ENCODE results near the gene TLR9.
A peak's percentile ranks its signal among the peaks of the same experiment; 100 is the strongest.
"Not testable (repeated sequence)": the region's sequence is repeated elsewhere in the genome, so short reads cannot be mapped to it uniquely, and the experiment has no call there.

The TLR9 gene

DNA sequence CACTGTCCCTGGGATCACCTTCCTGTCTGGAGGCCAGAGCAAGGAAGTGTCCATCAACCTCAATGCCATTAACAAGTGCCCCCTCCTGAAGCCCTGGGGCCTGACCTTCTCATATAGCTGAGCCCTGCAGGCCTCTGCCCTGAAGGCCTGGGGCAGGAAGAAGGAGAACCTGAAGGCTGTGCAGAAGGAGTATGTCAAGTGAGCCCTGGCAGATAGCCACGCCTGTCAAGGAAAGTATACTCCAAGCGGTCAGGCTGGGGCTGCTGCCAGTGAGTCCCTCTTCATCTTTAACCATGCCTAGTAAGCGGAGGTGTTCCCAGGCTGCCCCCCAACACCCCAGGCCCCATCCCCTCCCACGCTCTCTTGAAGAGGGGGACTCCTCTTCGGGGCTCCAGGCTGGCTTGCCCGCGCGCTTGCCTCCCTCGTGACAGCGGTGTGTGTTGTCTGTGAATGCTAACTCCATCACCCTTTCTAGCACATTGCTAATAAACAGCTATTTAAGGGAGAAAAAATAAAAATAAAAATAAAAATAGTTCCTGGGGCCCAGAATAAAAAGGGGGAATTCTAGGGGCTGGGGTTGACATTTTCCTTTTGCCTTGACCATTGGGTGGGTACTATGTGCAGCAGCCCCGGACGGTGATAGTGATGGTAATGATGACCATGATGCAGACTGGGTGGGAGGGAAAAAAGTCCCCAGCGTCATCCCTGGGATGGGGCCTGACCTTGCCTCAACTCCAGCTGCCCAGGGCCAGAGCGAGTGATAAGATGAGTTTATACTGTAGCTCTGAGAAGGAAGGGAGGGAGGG lies 30.8 kb downstream of the TLR9 start:
- peak; percentile 37 for DNase-seq

DNA sequence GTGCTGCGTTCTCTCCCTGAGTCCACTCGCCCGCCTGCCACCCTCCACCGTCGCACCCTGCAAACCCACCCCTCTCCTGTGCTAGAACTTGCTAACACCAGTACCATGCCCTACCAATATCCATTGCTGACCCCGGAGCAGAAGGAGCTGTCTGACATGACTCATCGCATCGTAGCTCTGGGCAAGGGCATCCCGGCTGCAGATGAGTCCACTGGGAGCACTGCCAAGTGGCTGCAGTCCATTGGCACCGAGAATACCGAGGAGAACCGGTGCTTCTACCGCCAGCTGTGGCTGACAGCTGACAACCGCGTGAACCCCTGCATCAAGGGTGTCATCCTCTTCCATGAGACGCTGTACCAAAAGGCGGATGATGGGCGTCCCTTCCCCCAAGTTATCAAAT lies 32.4 kb downstream of the TLR9 start:
- DNase-seq: no peak

DNA sequence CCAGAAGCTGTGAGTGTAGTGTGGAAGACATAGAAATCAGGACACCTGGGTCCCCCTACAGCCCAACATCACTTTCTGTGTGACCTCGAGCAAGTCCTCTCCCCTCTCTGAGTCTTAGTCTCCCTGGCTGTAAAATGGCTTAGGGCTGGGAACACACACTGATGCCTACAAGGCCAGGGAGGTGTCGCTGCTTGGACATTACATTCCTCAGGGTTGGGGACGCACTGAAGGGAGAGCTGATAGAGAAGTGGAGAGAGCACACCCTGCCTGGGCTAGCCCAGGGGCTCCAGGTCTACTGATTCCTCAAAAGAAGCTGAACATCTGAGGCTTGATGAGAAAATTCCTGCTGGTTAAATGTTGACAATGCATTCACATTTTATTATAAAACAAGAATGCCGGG lies 33.8 kb downstream of the TLR9 start:
- no peak for DNase-seq

DNA sequence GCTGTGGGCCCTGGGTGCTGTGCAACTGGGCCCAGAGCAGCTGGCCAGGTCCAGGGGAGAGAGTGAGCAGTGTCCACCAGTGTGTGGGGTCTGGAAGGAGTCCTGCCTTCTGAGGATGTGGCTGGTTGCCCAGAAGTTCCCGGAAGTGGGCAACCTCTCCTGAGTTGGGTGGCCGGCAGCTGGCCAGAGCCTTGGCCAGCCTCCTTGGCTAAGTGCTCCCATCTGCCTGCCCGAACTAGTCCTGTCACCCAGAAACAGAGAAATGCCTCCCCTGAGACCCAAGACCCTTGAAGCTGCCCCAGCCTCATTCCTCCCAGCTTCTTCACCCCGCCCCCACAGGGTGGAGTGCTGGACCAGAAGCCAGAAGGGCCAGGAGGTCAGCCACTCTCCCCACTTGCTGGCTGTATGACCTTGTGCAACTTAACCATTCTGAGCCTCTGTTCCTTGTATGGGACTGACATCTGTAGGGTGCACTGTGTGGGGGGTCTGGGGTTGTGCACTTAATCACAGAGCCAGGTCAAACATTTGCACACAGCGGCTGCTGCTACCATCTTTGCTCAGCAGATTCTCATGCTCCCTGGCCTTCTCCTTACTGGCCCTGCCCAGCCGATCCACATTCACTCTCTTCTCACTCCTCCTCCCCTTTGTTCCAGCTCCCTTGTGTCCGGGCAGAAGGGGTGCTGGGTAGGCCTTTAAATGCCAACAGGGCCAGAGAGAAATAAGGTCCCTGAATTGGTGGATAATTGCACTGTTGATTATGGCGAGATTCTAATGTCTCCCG lies 35.0 kb downstream of the TLR9 start:
- no peak for DNase-seq

DNA sequence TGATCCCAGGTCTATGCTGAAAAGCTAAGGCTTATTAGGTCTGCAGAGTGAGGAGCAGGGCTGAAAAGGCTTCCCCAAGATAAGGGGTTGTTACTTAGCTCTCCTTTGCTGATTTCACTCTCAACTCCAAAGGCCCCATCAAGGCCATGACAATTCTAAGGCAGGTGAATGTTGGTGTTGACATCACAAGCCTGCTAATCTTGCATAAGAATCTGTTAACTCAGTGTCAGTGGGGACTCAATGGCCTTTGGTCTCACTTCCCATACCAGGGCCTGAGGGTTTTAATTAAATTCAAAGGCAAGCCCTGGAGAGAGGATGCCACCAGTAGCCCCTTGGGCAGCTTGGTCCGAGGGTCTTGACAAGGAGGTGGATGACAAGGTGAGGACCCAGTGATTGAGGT lies 36.9 kb downstream of the TLR9 start:
- DNase-seq: no peak

DNA sequence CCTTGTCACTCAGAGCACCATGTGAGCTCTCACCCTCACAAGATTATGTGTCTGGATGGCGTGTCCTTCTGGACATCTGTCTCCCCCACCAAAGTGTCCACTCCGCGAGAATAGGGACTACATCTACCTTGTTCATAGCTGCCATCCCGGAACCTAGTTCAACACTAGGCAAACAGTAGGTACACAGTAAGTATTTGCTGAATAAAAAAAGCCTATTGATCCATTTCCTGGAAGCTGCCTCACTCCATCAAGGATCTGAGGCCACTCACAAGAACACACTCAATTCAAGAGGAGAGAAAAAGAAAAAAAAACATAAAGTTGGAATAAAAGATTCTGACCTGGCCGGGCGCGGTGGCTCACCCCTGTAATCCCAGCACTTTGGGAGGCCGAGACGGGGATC lies 38.7 kb downstream of the TLR9 start:
- DNase-seq: no peak

GRCh38 chr3:52185837-52186236 lies 39.6 kb downstream of the TLR9 start:
- DNase-seq: no peak

- no peak for DNase-seq
These were observed 40.1 kb downstream of the TLR9 start for GRCh38 chr3:52185311-52185710.

DNA sequence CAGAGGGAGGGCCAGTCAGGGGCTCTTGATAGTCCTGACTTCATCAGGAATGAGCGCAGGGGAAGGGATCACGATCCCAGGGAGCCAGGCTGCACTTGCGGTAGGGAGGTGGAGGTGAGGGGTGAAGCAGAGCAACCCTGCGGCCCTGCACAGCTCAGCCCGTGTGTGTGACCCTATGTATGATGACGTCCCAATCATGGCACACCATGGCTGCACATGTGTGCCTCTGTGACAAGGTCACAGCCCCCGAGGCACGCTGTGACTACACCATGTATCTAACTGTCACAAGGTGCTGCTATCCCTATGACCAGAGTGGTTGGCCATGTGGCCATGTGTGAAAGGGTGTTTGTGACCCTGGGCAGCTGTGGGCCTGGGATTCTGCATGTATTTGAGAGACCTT lies 40.8 kb downstream of the TLR9 start:
- no peak for DNase-seq

DNA sequence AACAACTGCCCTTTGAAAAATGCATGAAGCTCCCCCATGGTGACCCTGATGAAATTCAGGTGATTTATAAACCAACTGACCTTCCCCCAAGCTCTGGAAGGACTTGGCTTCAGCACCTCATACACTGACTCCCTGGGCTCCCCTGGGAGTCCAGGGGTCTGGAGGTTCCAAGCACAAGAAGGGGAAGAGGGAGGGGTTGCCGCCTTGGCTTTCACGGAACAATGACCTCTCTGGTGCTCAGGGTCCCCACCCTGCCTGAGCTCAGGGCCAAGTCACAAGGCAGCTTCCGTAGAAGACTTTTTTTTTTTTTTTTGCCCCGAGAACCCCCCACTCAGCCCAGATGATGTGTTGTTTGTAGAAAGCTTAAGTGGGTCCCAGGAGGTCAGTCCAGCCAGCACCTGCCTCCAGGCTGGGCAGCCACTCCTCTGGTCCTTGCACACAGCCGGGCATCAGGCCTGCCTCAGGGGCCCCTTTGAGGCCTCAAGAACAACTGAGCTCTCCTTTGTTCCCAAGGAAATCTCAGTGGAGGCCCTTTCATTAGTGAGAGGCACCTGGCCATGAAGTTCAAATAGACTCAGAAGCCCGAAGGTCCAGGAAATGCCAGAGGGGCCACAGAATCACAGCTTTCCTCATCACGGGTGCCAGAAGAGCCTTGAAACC lies 41.5 kb downstream of the TLR9 start:
- no peak for DNase-seq

- no peak for DNase-seq
These were observed 42.8 kb downstream of the TLR9 start for GRCh38 chr3:52182691-52183090.

GRCh38 chr3:52182196-52182595 lies 43.2 kb downstream of the TLR9 start:
- no peak for DNase-seq

DNA sequence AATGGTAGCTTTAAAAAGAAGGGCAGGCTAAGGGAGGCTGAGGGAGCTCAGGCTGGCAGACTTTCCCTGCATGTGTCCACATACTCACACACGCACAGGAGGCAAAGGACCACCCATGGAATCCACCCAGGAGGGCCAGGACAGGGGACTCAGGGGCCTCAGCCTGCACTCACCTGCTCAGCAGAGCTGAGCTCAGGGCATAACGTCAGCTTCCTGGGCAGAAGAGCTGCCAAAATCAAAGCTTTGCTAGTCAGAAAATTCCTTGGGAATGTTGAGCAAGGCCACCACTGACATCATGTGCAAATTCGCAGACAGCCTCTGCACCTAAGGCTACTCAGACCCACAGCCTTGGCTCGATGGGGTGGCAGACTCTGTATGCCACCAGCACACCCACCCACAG lies 43.9 kb downstream of the TLR9 start:
- no peak for DNase-seq

DNA sequence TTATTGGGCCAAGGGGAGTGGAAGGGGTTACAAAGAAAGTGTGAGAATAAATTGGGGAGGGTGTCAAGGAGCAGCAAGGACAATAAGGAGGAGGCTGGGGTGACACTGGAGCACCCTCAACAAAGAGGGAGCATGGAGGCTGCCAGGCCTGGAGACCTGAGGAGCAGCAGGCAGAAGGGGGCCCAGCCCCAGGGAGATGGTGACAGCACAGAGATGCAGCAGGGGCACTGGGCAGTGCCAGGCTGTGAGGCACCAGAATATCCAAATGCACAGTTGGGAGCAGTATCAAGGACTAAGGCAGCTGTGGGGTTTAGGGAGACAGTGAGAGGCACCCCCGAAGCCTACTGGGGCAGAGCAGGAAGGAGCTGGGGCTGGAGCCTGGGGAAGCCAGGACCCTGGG lies 46.9 kb downstream of the TLR9 start:
- DNase-seq: no peak

DNA sequence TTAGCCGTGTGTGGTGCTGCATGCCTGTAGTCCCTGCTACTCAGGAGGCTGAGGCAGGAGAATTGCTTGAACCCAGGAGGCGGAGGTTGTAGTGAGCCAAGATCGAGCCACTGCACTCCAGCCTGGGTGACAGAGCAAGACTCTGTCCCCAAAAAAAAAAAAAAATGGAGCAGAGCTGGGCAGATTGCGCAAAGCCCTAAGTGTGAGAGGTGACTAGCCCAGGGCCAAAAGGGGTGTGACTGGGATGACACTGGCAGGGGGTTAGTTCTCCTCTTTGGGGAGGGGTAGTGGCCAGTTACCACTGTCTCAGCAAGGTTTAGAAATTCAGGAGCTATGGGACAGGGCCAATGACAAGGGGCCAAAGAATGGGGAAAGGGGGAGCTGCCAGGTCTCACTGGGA lies 47.3 kb downstream of the TLR9 start:
- DNase-seq: not testable (repeated sequence)

DNA sequence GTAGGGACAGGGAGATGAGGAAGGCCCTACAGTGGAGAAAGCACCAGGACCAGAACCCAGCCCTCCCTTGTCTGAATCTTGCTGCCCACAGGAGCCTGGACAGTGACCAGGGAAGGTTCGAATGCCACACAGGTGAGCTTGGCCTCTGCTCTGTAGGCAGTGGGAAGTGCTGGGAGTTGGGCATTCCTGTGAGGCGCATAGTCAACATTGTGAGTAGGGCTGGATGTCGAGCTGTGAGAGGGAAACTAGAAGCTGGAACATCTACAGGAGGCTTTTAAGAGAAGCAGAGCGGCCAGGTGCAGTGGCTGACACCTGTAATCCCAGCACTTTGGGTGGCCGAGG lies 47.8 kb downstream of the TLR9 start:
- no peak for DNase-seq

DNA sequence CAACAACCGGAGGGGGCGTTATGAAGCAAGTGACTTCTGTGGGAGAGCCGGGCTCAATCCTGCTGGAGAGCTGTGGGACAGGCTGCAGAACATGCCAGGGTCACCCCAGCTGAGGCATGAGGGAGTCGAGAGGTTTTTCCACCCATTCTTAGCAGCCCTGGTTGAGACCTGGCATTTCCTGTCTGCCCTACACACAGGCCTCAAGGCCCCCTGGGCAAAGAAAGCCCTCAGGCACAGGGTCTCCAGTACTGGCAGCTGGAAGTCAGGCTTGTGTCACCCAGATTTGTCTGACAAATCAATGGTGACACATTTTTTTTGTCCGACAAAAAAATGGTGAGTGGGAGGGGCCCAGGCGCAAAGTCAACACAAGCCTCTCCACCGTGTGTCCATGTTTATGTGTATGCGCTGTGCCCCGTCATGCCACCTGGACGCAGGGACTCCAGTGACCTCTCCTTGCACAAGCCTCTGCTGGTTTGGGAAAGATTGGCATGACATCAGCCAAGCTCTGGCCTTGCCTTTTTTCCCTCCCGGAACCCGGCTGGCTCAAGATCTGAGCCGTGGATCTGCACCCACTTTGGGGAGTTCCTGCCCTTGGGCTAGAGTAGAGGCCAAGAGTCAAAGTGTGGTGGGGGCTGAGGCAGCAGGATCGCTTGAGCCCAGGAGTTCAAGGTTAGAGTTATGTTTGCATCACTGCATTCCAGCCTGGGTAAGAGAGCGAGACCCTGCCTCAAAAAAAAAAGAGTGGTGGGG lies 48.3 kb downstream of the TLR9 start:
- DNase-seq: no peak

DNA sequence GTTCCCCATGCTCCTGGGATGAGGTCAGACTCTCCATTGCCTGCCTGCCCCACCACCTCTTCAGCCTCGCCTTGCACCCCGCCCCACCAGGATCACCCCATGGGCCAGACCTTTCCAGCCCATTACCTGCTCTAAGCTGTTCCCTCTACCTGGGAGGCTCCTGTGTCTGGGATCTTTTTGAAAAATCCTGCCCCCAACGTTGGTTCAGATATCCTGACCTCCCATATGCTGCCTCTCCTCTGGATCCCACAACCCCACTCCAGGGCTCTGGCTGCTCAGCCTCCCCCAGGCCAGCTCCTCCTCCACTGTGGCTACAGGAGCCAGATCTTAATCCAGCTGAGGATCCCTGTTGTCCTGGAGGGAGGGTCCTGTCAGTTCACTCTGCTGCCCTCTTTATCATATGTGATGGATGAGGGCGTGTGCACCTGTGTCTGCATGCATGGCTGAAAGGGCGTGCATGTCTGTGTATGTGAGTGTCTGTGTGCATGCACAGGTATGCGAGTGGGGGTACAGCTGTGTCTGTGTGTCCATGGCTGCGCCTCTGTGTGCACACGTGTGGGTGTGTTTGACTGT lies 49.2 kb downstream of the TLR9 start:
- DNase-seq: no peak

DNA sequence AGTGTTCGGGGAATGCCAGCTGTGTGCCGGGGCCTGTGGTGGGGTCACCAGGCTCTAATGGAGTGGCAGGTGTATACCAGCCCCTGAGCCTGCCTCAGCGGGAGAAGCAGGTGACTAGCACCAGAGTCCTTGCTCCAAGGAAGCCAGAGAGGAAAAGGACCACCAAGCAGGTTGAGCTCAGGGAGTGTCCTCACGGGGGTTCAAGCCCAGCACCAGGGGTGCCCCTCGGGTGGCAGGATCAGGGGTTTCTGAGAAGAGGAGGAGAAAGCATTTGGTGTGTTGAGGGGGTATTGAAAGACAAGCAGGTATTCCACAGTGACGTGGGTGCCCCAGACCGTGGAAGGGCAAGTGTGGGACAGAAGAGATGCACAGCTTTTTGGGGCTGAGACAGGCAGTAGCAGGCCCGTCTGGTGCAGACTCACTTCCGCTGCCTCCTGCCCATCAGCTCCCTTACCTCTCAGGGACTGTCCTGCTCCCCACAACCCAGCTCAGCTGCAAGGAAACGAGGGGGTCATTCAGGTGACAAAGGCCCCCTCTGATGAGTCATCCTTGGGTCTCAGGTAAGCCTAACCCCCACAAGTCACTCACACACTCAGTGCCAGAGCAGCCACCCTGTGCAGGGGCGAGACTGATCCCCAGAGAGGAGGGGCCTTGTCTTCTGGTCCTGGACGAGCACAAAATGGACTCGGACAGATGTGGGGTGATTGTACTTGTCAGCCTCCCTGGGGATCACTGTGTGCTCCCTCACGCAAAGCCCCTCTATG lies 49.8 kb downstream of the TLR9 start:
- DNase-seq: no peak

DNA sequence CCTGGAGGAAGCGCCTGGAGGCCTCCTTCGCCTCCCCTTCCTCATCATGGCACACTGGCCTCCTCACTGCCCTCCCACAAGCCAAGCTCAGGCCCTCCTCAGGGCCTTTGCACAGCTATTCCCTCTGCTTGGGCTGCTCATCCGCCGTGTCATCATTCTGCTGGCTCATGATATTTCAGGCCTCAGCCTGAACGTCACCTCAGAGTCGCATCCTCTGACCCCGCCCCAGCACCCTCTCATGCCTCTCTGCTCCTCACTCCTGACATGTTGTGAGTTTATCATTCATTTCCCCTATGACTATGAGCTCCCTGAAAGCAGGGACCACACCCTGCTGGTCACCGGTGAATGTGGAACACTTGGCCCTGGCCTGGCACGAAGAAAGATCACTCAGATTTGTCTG lies 50.5 kb downstream of the TLR9 start:
- DNase-seq: no peak

DNA sequence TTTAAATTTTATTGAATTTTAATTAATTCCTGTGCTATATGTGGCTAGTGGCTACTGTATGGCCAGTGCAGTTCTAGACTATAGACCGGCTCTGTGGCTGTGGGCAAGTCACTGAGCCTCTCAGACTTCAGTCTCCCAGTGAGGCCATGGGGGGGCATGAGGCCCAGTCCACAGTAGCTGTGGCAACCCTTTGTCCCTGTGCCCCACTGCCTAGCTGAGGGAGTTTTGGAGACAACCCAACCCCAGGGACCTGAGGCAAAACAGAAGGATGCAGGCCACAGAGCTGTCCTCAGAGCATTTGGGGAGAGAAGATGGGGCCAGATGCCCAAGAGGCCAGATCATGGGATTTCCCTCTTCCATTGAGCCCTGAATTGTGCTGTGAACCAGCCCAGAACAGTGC lies 52.3 kb downstream of the TLR9 start:
- no peak for DNase-seq

GRCh38 chr3:52172262-52172757 lies 53.1 kb downstream of the TLR9 start:
- DNase-seq: no peak
